ENCODE results near the gene SPARCL1.

DNA sequence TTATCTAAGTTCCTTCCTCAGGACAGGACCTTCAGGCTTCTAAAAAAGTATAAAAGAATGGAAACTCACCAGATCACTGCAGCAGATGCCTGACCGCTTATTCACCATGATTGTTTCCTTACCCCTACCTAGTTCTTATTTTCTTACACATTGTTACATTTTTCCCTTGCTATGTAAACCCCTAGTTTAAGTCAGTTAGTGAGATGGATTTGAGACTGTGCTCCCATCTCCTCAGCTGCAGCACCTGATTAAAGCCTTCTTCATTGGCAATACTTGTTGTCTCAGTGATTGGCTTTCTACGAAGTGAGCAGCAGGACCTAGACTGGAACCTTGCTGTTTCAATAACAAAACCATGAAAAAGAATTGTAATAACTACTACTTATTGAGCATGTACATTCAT lies 4.7 kb downstream of the SPARCL1 start:
- TF ChIP-seq, protein P1, sequence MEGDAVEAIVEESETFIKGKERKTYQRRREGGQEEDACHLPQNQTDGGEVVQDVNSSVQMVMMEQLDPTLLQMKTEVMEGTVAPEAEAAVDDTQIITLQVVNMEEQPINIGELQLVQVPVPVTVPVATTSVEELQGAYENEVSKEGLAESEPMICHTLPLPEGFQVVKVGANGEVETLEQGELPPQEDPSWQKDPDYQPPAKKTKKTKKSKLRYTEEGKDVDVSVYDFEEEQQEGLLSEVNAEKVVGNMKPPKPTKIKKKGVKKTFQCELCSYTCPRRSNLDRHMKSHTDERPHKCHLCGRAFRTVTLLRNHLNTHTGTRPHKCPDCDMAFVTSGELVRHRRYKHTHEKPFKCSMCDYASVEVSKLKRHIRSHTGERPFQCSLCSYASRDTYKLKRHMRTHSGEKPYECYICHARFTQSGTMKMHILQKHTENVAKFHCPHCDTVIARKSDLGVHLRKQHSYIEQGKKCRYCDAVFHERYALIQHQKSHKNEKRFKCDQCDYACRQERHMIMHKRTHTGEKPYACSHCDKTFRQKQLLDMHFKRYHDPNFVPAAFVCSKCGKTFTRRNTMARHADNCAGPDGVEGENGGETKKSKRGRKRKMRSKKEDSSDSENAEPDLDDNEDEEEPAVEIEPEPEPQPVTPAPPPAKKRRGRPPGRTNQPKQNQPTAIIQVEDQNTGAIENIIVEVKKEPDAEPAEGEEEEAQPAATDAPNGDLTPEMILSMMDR (IDR thresholded peaks at IDR 0.05 in 4 of 5, conservative IDR thresholded peaks at IDR 0.05 in 1 of 5): no peak
- no peak for TF ChIP-seq POLR2A (IDR thresholded peaks at IDR 0.05)
